GM12872 (cell line): Measurements from ENCODE around the gene CXADR.

Experiments
- TF ChIP-seq, protein P1 (sequence below): IDR thresholded peaks from 3 replicates; pipeline ENCODE4 v1.5.1; 2011; ENCODE audit warnings: low read depth, mild to moderate bottlenecking, low read length, moderate library complexity; ENCODE audit not compliant: insufficient read depth

The CXADR gene

DNA sequence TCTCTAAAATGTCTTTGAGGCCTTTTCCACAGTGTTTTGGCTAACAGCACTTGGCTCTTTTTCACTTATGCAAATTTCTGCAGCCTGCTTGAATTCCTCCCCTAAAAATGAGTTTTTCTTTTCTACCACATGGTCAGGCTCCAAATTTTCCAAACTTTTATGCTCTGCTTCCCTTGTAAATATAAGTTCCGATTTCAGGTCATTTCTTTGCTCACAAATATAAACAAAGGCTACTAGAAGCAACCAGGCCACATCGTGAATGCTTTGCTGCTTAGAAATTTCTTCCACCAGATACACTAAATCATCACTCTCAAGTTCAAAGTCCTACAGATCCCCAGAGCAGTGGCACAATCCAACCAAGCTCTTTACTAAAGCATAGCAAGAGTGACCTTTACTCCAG is 128.0 kb downstream of the CXADR start:
- TF ChIP-seq, protein P1, sequence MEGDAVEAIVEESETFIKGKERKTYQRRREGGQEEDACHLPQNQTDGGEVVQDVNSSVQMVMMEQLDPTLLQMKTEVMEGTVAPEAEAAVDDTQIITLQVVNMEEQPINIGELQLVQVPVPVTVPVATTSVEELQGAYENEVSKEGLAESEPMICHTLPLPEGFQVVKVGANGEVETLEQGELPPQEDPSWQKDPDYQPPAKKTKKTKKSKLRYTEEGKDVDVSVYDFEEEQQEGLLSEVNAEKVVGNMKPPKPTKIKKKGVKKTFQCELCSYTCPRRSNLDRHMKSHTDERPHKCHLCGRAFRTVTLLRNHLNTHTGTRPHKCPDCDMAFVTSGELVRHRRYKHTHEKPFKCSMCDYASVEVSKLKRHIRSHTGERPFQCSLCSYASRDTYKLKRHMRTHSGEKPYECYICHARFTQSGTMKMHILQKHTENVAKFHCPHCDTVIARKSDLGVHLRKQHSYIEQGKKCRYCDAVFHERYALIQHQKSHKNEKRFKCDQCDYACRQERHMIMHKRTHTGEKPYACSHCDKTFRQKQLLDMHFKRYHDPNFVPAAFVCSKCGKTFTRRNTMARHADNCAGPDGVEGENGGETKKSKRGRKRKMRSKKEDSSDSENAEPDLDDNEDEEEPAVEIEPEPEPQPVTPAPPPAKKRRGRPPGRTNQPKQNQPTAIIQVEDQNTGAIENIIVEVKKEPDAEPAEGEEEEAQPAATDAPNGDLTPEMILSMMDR = no peak
